ENCODE data around the gene STXBP4.
"Not testable (repeated sequence)": the region's sequence is repeated elsewhere in the genome, so short reads cannot be mapped to it uniquely, and the experiment has no call there.

Gene STXBP4

DNA sequence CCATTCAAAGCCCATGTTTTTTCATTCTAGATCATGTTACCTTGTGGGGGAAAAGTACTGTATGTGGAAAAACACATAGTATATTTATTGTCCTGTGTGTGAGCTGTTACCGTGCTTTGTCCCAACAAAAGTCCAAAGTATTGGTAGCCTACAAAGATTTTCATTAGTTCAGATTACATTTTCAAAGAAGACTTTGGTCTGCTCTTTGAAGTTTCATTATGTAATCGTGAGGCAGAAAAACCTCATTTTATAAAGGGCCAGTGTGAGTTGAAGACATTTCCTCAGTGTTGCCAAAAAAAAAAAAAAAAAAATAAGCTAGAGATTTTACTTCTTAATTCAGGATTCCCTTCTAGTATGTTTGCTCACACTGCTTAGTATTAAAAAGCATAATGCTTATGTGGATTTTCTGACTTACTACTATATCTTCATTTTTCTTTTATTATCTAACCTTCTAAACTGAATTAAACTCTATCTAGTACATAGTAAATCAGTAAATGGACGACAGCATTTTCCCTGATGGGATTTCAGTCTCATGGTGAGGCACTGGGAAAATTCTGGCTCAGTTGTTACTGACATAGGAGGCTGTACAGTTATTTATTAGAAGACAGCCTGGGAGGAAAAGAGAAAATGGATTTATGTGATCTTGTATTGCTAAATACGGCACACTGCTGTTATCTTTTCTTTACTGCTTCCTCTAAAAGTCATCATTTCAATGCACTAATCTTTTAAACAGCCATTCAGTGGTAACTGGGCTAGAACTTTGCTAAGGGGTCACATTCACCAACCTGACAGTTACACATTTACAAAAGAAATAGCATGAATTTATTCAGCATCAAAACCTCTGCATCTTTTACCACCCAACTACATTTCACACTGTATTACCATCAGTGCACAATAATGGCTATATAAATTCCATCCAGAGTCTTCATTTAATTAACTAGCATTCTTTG lies 100.6 kb downstream of the STXBP4 start:
- TF ChIP-seq, protein P1, sequence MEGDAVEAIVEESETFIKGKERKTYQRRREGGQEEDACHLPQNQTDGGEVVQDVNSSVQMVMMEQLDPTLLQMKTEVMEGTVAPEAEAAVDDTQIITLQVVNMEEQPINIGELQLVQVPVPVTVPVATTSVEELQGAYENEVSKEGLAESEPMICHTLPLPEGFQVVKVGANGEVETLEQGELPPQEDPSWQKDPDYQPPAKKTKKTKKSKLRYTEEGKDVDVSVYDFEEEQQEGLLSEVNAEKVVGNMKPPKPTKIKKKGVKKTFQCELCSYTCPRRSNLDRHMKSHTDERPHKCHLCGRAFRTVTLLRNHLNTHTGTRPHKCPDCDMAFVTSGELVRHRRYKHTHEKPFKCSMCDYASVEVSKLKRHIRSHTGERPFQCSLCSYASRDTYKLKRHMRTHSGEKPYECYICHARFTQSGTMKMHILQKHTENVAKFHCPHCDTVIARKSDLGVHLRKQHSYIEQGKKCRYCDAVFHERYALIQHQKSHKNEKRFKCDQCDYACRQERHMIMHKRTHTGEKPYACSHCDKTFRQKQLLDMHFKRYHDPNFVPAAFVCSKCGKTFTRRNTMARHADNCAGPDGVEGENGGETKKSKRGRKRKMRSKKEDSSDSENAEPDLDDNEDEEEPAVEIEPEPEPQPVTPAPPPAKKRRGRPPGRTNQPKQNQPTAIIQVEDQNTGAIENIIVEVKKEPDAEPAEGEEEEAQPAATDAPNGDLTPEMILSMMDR (IDR thresholded peaks at IDR 0.05), result no peak
- no peaks in the 10 kb centered on the region for H3K9me3 Mint-ChIP-seq
- no peak for DNase-seq
- peaks cover 3% of the 10 kb centered on the region for H3K27me3 Mint-ChIP-seq (ENCODE audit: low read depth, poor library complexity)
- H3K4me1 Mint-ChIP-seq, result peaks cover 17% of the 10 kb centered on the region
- H3K27ac Mint-ChIP-seq, result no peak overlapping the region
- no peak overlapping the region for H3K4me3 Mint-ChIP-seq
- no peaks in the 10 kb centered on the region for H3K36me3 Mint-ChIP-seq (ENCODE audit: low read depth)

DNA sequence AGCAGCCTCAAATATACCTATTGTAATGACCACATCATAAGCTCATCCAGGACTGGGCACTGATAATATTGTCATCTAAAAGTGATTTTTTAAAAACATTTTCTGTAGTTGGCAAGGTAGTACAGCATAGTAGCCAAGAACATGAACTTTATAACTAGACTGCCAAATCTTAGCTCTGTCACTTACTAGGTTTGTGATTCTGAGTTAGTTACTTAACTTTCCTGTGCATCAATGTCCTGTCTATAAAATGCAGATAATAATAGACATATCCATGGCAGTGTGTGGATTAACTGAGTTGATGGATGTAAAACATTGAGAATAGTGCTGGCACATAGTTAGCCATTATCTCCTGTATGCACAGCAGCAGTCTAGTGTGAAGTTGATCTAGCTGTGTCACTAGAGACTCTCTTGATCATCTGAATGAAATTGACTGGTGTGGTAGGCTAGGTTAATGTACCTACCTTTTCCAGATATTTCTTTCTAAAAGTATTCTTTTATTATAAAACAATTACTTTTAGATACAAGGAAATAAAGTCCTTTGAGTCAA lies 101.5 kb downstream of the STXBP4 start:
- Mint-ChIP-seq H3K27ac (no peak overlapping the region), H3K4me1 (peaks cover 17% of the 10 kb centered on the region), H3K4me3 (no peak overlapping the region), H3K36me3 (ENCODE audit: low read depth) (no peaks in the 10 kb centered on the region), H3K9me3 (no peaks in the 10 kb centered on the region), H3K27me3 (ENCODE audit: low read depth, poor library complexity) (no peaks in the 10 kb centered on the region)
- TF ChIP-seq, protein P1 (IDR thresholded peaks at IDR 0.05), result no peak
- DNase-seq, result no peak

DNA sequence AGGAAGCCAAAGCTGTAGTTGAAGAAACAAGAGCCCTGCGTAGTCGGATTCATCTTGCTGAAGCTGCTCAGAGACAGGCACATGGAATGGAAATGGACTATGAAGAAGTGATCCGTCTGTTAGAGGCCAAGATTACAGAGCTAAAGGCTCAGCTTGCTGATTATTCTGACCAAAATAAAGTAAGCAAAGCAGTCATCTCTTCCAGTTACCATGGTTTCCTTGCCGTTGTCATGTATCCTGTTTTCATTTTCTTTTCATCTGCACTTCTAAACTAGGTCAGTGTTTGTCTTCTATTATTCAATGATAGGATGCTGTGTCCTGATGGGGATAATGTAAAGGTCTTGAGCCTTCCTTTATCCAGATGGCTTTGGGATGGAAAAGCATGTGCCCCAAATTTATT lies 104.3 kb downstream of the STXBP4 start:
- no peak overlapping the region for H3K27ac Mint-ChIP-seq
- no peak for DNase-seq
- H3K36me3 Mint-ChIP-seq (ENCODE audit: low read depth), result peaks cover 4% of the 10 kb centered on the region
- no peaks in the 10 kb centered on the region for H3K27me3 Mint-ChIP-seq (ENCODE audit: low read depth, poor library complexity)
- H3K4me3 Mint-ChIP-seq, result no peak overlapping the region
- peaks cover 12% of the 10 kb centered on the region for H3K4me1 Mint-ChIP-seq
- no peaks in the 10 kb centered on the region for H3K9me3 Mint-ChIP-seq
- TF ChIP-seq, protein P1 (IDR thresholded peaks at IDR 0.05), result no peak

DNA sequence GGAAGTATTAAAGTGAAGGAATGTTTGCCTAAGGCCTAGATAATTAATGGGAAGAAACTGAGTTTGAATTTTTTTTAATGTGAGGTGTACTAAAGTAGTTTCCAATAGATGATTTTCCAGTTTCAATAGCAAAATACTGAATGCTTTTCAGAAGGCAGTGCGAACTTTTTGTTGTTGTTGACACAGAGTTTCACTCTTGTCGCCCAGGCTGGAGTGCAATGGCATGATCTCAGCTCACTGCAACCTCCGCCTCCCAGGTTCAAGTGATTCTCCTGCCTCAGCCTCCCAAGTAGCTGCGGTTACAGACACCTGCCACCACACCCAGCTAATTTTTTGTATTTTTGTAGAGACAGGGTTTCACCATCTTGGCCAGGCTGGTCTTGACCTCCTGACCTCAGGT lies 104.9 kb downstream of the STXBP4 start:
- DNase-seq; H3K9me3 Mint-ChIP-seq; H3K27me3 Mint-ChIP-seq (ENCODE audit: low read depth, poor library complexity); H3K27ac Mint-ChIP-seq; H3K4me3 Mint-ChIP-seq; H3K4me1 Mint-ChIP-seq; H3K36me3 Mint-ChIP-seq (ENCODE audit: low read depth): not testable (repeated sequence)

DNA sequence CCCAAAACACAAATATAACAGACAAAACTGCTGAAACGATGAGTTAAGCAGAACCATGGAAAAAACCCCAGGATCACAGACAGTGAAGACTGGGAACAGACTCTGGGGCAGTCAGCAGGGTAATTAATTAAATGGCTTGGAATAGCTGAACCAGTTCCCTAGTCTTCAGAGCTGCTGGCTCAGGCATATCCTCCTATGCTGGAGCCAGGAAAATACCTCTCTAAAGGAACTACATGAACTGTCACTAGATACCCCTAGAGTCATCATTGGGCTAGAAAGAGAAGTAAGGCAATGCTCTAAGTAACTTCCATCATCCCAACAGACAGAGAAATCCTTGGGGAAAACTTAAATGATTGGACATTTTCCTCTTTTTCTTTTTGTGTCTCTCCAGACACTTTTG lies 113.0 kb downstream of the STXBP4 start:
- Mint-ChIP-seq H3K4me3 (no peak overlapping the region), H3K36me3 (ENCODE audit: low read depth) (peaks cover 35% of the 10 kb centered on the region), H3K27ac (no peak overlapping the region), H3K4me1 (no peaks in the 10 kb centered on the region), H3K27me3 (ENCODE audit: low read depth, poor library complexity) (no peaks in the 10 kb centered on the region), H3K9me3 (peaks cover 3% of the 10 kb centered on the region)
- no peak for DNase-seq
- TF ChIP-seq, protein P1 (IDR thresholded peaks at IDR 0.05), result no peak

DNA sequence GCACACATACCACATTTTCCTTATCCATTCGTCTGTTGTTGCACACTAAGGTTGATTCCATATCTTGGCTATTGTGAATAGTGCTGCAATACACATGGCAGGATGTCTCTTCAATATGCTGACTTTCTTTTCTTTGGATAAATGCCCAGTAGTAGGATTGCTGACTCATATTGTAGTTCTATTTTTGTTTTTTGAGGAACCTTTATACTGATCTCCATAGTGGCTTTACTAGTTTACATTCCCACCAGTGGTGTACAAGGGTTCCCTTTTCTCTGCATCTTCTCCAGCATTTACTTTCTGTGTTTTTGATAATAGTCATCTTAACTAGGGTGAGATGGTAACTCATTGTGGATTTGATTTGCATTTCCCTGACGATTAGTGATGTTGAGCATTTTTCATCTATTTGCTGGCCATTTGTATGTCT lies 118.1 kb downstream of the STXBP4 start:
- DNase-seq, result no peak
- TF ChIP-seq, protein P1 (IDR thresholded peaks at IDR 0.05), result no peak
- Mint-ChIP-seq H3K36me3 (ENCODE audit: low read depth) (peaks cover 52% of the 10 kb centered on the region), H3K27ac (no peak overlapping the region), H3K4me1 (peaks cover 7% of the 10 kb centered on the region), H3K9me3 (peaks cover 19% of the 10 kb centered on the region), H3K27me3 (ENCODE audit: low read depth, poor library complexity) (no peaks in the 10 kb centered on the region), H3K4me3 (no peak overlapping the region)
